Spleen (tissue), 7 donors: ENCODE data around the gene TLE7.

ENCODE experiments used
- POLR2A ChIP-seq, 3 donors: fragments of 450-650 bp; IDR thresholded peaks; one replicate each; pipeline ENCODE4 v1.5.1; 2017; ENCODE audit warnings: antibody characterized with exemption in 3 of 3, mild to moderate bottlenecking in 1 of 3
- POLR2AphosphoS5 ChIP-seq, 3 donors: sonication (generic); formaldehyde crosslinking; IDR thresholded peaks; one replicate each; pipeline ENCODE4 v1.5.1; 2017; ENCODE audit warnings: antibody characterized with exemption in 3 of 3
- TF ChIP-seq, protein P1 (sequence below), 11 experiments: fragments of 200-600 bp in 7 of 11; fragments of 450-650 bp in 4 of 11; sonication (generic) in 4 of 11; IDR thresholded peaks in 8 of 11; conservative IDR thresholded peaks in 3 of 11; 1 replicate in 7 of 11; 2 replicates in 4 of 11; pipeline versions ENCODE4 v1.4.0 to v1.8.0; 2016 to 2021; ENCODE audit warnings: antibody characterized with exemption in 11 of 11, inconsistent platforms in 4 of 11, mild to moderate bottlenecking in 1 of 11
- donor health status: DM: no; HTN: no; CAD: no; lungs with moderate emphysema.
- donor health status: DM: no; HTN: no; CAD: no.
- donor health status: DM: no; HTN: no; CAD: no.

DNA sequence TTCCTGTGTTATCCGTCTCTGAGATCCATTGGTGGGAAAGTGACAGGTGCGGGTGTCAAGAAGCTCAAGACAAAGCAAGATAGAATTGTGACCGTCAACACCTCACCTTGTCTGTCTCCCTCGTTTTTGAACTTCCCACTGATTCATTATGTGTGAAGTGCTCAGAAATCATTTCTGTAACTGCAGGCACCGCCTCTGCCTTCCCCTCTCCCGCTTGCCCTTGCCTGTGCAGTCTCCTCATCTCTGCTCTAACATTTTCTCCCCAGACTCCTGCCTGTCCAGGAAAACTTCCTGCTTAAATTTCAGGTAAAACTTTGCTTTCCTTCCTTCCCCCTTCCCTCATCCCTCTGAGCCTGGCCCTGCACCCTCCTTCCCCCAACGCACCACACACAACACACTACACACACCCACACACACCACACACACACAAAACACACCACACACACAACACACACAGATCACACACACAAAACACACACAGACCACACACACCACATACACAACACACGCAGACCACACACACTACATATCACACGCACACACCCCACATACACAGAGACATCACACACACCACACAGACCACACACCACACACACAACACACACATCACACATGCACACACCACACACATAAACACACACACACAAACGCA lies 57.7 kb downstream of the TLE7 start:
- TF ChIP-seq, protein P1, sequence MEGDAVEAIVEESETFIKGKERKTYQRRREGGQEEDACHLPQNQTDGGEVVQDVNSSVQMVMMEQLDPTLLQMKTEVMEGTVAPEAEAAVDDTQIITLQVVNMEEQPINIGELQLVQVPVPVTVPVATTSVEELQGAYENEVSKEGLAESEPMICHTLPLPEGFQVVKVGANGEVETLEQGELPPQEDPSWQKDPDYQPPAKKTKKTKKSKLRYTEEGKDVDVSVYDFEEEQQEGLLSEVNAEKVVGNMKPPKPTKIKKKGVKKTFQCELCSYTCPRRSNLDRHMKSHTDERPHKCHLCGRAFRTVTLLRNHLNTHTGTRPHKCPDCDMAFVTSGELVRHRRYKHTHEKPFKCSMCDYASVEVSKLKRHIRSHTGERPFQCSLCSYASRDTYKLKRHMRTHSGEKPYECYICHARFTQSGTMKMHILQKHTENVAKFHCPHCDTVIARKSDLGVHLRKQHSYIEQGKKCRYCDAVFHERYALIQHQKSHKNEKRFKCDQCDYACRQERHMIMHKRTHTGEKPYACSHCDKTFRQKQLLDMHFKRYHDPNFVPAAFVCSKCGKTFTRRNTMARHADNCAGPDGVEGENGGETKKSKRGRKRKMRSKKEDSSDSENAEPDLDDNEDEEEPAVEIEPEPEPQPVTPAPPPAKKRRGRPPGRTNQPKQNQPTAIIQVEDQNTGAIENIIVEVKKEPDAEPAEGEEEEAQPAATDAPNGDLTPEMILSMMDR (IDR thresholded peaks at IDR 0.05 in 8 of 11, conservative IDR thresholded peaks at IDR 0.05 in 3 of 11): no peak
- TF ChIP-seq POLR2A (IDR thresholded peaks at IDR 0.05) (no peak), POLR2AphosphoS5 (IDR thresholded peaks at IDR 0.05) (no peak)
